K562 (cell line): Measurements from ENCODE around the gene LRRC41. TPM values are rescaled to one million over a fixed set of nuclear protein-coding genes. Genes with fewer than 3 reads are reported as not detected.
A peak's percentile ranks its signal among the peaks of the same experiment; 100 is the strongest.

ENCODE experiments used
- AFF4 ChIP-seq: sonication (generic); formaldehyde crosslinking; IDR thresholded peaks from 2 replicates; pipeline ENCODE4 v1.8.0; 2023; ENCODE audit warnings: mild to moderate bottlenecking, missing genetic modification reagents
- CEBPZ ChIP-seq: fragments of 150-350 bp; IDR thresholded peaks from 2 replicates; pipeline ENCODE4 v1.6.1; 2014; ENCODE audit warnings: low read depth, mild to moderate bottlenecking, low read length, borderline replicate concordance
- CLOCK ChIP-seq: fragments of 250-450 bp; sonication (Bioruptor Pico); IDR thresholded peaks from 2 replicates; pipeline ENCODE4 v1.4.0; 2020; ENCODE audit warnings: mild to moderate bottlenecking, moderate library complexity, borderline replicate concordance
- CTBP1 ChIP-seq: fragments of 450-650 bp; IDR thresholded peaks from 2 replicates; pipeline ENCODE4 v1.6.1; 2016; ENCODE audit warnings: borderline replicate concordance
- GTF2F1 ChIP-seq: IDR thresholded peaks from 2 replicates; pipeline ENCODE4 v1.6.1; 2011; ENCODE audit warnings: low read depth, low read length, improper control_type of control experiment
- HOMEZ ChIP-seq: fragments of 250-450 bp; sonication (Bioruptor Pico); IDR thresholded peaks from 2 replicates; pipeline ENCODE4 v1.4.0; 2020; ENCODE audit warnings: mild to moderate bottlenecking, moderate library complexity
- KDM5B ChIP-seq: fragments of 200-600 bp; sonication (generic); IDR thresholded peaks from 2 replicates; pipeline ENCODE4 v1.6.1; 2012; ENCODE audit warnings: low read depth, mild to moderate bottlenecking, moderate library complexity, low read length, control low read depth, inconsistent platforms; ENCODE audit not compliant: insufficient replicate concordance
- KLF1 ChIP-seq: fragments of 450-650 bp; IDR thresholded peaks from 2 replicates; pipeline ENCODE4 v1.6.1; 2016; ENCODE audit warnings: missing genetic modification characterization, missing compliant biosample characterization
- NRF1 ChIP-seq, 2 experiments: fragments of 450-650 bp; IDR thresholded peaks in 1 of 2; conservative IDR thresholded peaks in 1 of 2; 2 replicates each; pipeline ENCODE4 v1.6.1; 2014; ENCODE audit warnings: mild to moderate bottlenecking in 2 of 2
- SETDB1 ChIP-seq: IDR thresholded peaks from one replicate; pipeline ENCODE4 v1.6.1; 2012; ENCODE audit warnings: low read length, control low read depth, inconsistent platforms
- ZC3H4 ChIP-seq: sonication (generic); formaldehyde crosslinking; IDR thresholded peaks from 2 replicates; pipeline ENCODE4 v1.9.0; 2021; ENCODE audit warnings: missing genetic modification reagents, borderline replicate concordance
- polyA plus RNA-seq, 8 experiments: library from polyadenylated mRNA; depleted of rRNA in 4 of 8; stranded (reverse) in 5 of 8; unstranded in 3 of 8; fragments of >200 nt; fragmentation: Nextera tagmentation in 2 of 8; fragmentation: Illumina TruSeq in 1 of 8; extraction: Ambion mirVana in 2 of 8; extraction: Trizol in 1 of 8; gene quantifications; 2 replicates each; pipeline versions ENCODE4 v1.2.1 to v1.2.3, GENCODE V29; 2011 to 2014; ENCODE audit warnings: inconsistent platforms in 1 of 8, missing spikeins in 1 of 8
- total RNA-seq, 7 experiments: library from RNA; depleted of rRNA in 6 of 7; stranded (reverse); fragments of >200 nt in 6 of 7; fragmentation: Illumina TruSeq in 2 of 7; extraction: Trizol in 2 of 7; gene quantifications; 2 replicates each; pipeline versions ENCODE4 v1.2.1 to v1.2.3, GENCODE V29; 2011 to 2021; ENCODE audit warnings: low replicate concordance in 1 of 7

The LRRC41 gene
- total and polyA plus RNA-seq, 9 of the 15 experiments (the other 6 are each of a cell fraction or from before 2014, with no cell fraction given) = 10.5 to 64.7 (median 44.2) TPM

GRCh38 chr1:46340404-46341221 lies 37.2 kb upstream of the LRRC41 start, which contains the start of gene NSUN4 (continued):
- TF ChIP-seq SETDB1 (no peak), GTF2F1 (peak; percentile 85; the same call in 1 of the 2 replicates), KDM5B (peak; percentile 96), CLOCK (CRISPR knock-in tag) (no peak), NRF1 (conservative IDR thresholded peaks at IDR 0.05 in 1 of 2, IDR thresholded peaks at IDR 0.05 in 1 of 2) (peak; percentile 57 to 68), ZC3H4 (CRISPR knock-in tag) (no peak), HOMEZ (no peak), CEBPZ (no peak), AFF4 (peak; percentile 97), CTBP1 (peak; percentile 89), KLF1 (tag) (peak; percentile 87; the same call in 1 of the 2 replicates)
